ENCODE results near the gene CEACAM3.

Gene CEACAM3

GRCh38 chr19:41792513-41793413 lies 3.6 kb upstream of the CEACAM3 start:
- in situ Hi-C loops (cut with MboI; ENCODE audit: low sequenced_read_pairs, unreplicated experiment), result no loop called here
- peak; percentile 62 for DNase-seq (ENCODE audit: low spot score)
- peak; percentile 68 for TF ChIP-seq CTCF (IDR thresholded peaks at IDR 0.05; ENCODE audit: borderline replicate concordance, control extremely low read depth, extremely low read depth, insufficient read depth, missing control alignments)

GRCh38 chr19:41793414-41793727 lies 3.0 kb upstream of the CEACAM3 start:
- no peak for TF ChIP-seq CTCF (IDR thresholded peaks at IDR 0.05; ENCODE audit: borderline replicate concordance, control extremely low read depth, extremely low read depth, insufficient read depth, missing control alignments)
- in situ Hi-C loops (cut with MboI; ENCODE audit: low sequenced_read_pairs, unreplicated experiment), result no loop called here
- DNase-seq (ENCODE audit: low spot score), result no peak

GRCh38 chr19:41795031-41795461 lies 1.3 kb upstream of the CEACAM3 start:
- no peak for DNase-seq (ENCODE audit: low spot score)
- in situ Hi-C loops (cut with MboI; ENCODE audit: low sequenced_read_pairs, unreplicated experiment), result no loop called here
- TF ChIP-seq CTCF (IDR thresholded peaks at IDR 0.05; ENCODE audit: borderline replicate concordance, control extremely low read depth, extremely low read depth, insufficient read depth, missing control alignments), result peak; percentile 73

GRCh38 chr19:41796901-41797300 lies 514 bp downstream of the CEACAM3 start:
- TF ChIP-seq CTCF (IDR thresholded peaks at IDR 0.05; ENCODE audit: borderline replicate concordance, control extremely low read depth, extremely low read depth, insufficient read depth, missing control alignments), result no peak
- DNase-seq (ENCODE audit: low spot score), result no peak
- in situ Hi-C loops (cut with MboI; ENCODE audit: low sequenced_read_pairs, unreplicated experiment), result no loop called here

GRCh38 chr19:41799444-41800000 lies 3.1 kb downstream of the CEACAM3 start:
- in situ Hi-C loops (cut with MboI; ENCODE audit: low sequenced_read_pairs, unreplicated experiment), result no loop called here
- no peak for TF ChIP-seq CTCF (IDR thresholded peaks at IDR 0.05; ENCODE audit: borderline replicate concordance, control extremely low read depth, extremely low read depth, insufficient read depth, missing control alignments)
- no peak for DNase-seq (ENCODE audit: low spot score)

GRCh38 chr19:41801031-41801430 lies 4.6 kb downstream of the CEACAM3 start:
- no peak for DNase-seq (ENCODE audit: low spot score)
- TF ChIP-seq CTCF (IDR thresholded peaks at IDR 0.05; ENCODE audit: borderline replicate concordance, control extremely low read depth, extremely low read depth, insufficient read depth, missing control alignments), result no peak
- in situ Hi-C loops (cut with MboI; ENCODE audit: low sequenced_read_pairs, unreplicated experiment), result no loop called here

All from GM13976 (cell line).